ENCODE data around the gene MAP3K4. TPM values are rescaled to one million over a fixed set of nuclear protein-coding genes. Genes with fewer than 3 reads are reported as not detected.

The MAP3K4 gene
- total and polyA plus RNA-seq, 2 donors from 2014 or later, result 13.0 to 52.8 TPM

DNA sequence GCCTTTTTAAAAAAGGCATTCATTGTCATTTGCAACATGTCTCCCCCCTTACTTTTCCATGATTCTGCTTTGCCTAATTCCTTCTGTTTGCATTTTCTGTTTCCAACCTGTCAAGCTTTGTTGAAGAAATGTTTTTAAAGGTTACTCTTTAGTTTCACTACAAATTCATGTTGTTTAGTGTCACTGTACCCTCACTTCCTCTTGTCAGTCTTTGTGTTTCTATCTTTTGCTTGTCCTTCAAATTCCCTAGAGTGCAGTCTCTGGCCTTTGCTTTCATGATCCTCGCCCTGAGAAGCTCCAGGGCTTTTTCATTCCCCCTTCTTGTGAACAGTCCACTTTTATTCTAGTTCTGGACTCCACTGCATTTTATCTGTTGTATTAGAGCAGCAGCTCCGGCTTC, 90.6 kb downstream of the MAP3K4 start:
- Histone ChIP-seq H3K9me3 (ENCODE audit: control insufficient read depth in 2 of 3, insufficient read depth in 1 of 3, low read length in 3 of 3) (no peaks in the 10 kb centered on the region), H3K4me1 (ENCODE audit: control insufficient read depth in 2 of 3, insufficient read depth in 2 of 3, low read depth in 1 of 3, low read length in 3 of 3) (no peaks in the 10 kb centered on the region), H3K36me3 (ENCODE audit: control insufficient read depth in 2 of 3, insufficient read depth in 3 of 3, low read length in 3 of 3) (peaks cover 0 to 37% (median 31%) of the 10 kb centered on the region in 3 donors), H3K4me3 (ENCODE audit: low read length in 3 of 3) (no peak overlapping the region), H3K9ac (ENCODE audit: low read length in 3 of 3) (no peak overlapping the region), H3K27me3 (ENCODE audit: control insufficient read depth, insufficient read depth, low read length) (no peaks in the 10 kb centered on the region), H3K27ac (ENCODE audit: low read depth in 2 of 2, low read length in 2 of 2) (no peak overlapping the region)
- DNase-seq, result no peak
- intact Hi-C loops (cut with DNase I), result no loop called here
- FAIRE-seq, result no peak
- TF ChIP-seq, protein P1, sequence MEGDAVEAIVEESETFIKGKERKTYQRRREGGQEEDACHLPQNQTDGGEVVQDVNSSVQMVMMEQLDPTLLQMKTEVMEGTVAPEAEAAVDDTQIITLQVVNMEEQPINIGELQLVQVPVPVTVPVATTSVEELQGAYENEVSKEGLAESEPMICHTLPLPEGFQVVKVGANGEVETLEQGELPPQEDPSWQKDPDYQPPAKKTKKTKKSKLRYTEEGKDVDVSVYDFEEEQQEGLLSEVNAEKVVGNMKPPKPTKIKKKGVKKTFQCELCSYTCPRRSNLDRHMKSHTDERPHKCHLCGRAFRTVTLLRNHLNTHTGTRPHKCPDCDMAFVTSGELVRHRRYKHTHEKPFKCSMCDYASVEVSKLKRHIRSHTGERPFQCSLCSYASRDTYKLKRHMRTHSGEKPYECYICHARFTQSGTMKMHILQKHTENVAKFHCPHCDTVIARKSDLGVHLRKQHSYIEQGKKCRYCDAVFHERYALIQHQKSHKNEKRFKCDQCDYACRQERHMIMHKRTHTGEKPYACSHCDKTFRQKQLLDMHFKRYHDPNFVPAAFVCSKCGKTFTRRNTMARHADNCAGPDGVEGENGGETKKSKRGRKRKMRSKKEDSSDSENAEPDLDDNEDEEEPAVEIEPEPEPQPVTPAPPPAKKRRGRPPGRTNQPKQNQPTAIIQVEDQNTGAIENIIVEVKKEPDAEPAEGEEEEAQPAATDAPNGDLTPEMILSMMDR (IDR thresholded peaks at IDR 0.05; ENCODE audit: borderline replicate concordance, extremely low read depth, insufficient read depth), result no peak

DNA sequence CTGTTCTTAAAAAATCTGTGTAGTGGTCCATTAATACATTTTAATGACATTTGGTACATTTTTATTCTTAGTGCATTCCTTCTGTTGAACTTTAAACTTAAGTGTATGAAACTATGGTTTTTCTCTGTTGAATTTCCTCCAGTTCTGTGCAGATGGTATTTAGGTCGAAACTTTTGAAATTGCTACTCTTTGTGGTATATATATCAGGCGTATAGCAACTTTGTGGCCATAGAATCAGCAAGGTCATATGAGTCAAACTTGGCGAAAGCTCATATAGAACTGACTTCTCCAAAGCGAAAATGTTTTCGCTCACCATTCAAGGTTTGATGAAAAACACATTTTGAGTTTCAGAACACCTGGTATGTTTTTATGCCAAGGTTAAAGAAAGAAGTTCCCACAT, 93.7 kb downstream of the MAP3K4 start:
- FAIRE-seq, result no peak

DNA sequence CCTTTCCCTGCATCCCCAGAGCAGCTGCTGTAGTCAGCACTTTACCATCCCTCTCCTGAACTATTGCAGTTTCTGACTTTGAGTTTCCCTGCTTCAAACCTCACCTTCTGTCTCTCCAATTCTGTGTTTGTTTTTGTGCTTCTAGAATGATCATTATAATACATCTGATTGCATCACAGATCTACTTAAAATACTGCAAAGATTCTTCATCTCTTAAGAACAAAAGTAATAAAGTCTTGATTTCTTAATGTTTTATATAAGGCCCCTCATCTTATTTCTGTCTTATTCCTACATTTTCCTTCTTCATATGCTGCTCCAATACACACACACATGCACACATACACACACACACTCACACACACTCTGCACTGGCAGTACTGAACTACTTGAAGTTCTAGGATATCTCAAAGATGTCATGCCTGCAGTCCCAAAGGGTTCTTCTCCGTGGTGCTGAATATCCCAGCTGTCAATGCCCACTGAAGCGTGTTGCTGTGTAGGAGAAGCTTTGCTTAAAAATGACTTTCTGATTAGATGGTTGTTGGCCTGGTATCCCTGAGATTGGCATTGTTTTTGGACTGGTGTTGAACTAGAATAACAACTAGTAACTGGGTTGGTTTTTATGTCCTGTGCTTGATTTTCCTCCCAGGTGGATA, 97.2 kb downstream of the MAP3K4 start:
- TF ChIP-seq, protein P1 (IDR thresholded peaks at IDR 0.05; ENCODE audit: borderline replicate concordance, extremely low read depth, insufficient read depth), result no peak
- no peaks in the 10 kb centered on the region for H3K4me1 ChIP-seq (ENCODE audit: control insufficient read depth in 2 of 3, insufficient read depth in 2 of 3, low read depth in 1 of 3, low read length in 3 of 3)
- H3K4me3 ChIP-seq (ENCODE audit: low read length in 3 of 3), result no peak overlapping the region
- no peak overlapping the region for H3K27ac ChIP-seq (ENCODE audit: low read depth in 2 of 2, low read length in 2 of 2)
- FAIRE-seq (no peak), DNase-seq (peak in 1 of 5 donors; percentile 15)
- no peaks in the 10 kb centered on the region for H3K9me3 ChIP-seq (ENCODE audit: control insufficient read depth in 2 of 3, insufficient read depth in 1 of 3, low read length in 3 of 3)
- intact Hi-C loops (cut with DNase I), result no loop called here
- peaks cover 0 to 50% (median 38%) of the 10 kb centered on the region in 3 donors for H3K36me3 ChIP-seq (ENCODE audit: control insufficient read depth in 2 of 3, insufficient read depth in 3 of 3, low read length in 3 of 3)
- no peak overlapping the region for H3K9ac ChIP-seq (ENCODE audit: low read length in 3 of 3)
- no peaks in the 10 kb centered on the region for H3K27me3 ChIP-seq (ENCODE audit: control insufficient read depth, insufficient read depth, low read length)

More for the DNA sequence above, 93.7 kb downstream of the MAP3K4 start:
- DNase-seq, result no peak
- no peak overlapping the region for H3K27ac ChIP-seq (ENCODE audit: low read depth in 2 of 2, low read length in 2 of 2)
- intact Hi-C loops (cut with DNase I), result no loop called here
- no peaks in the 10 kb centered on the region for H3K4me1 ChIP-seq (ENCODE audit: control insufficient read depth in 2 of 3, insufficient read depth in 2 of 3, low read depth in 1 of 3, low read length in 3 of 3)
- H3K9ac ChIP-seq (ENCODE audit: low read length in 3 of 3), result no peak overlapping the region
- no peak overlapping the region for H3K4me3 ChIP-seq (ENCODE audit: low read length in 3 of 3)
- H3K9me3 ChIP-seq (ENCODE audit: control insufficient read depth in 2 of 3, insufficient read depth in 1 of 3, low read length in 3 of 3), result no peaks in the 10 kb centered on the region
- TF ChIP-seq, protein P1 (IDR thresholded peaks at IDR 0.05; ENCODE audit: borderline replicate concordance, extremely low read depth, insufficient read depth), result no peak
- H3K36me3 ChIP-seq (ENCODE audit: control insufficient read depth in 2 of 3, insufficient read depth in 3 of 3, low read length in 3 of 3), result peaks cover 0 to 50% (median 50%) of the 10 kb centered on the region in 3 donors
- H3K27me3 ChIP-seq (ENCODE audit: control insufficient read depth, insufficient read depth, low read length), result no peaks in the 10 kb centered on the region
